NCI-H1092 (cell line): Measurements from ENCODE around the gene KCNAB1.
"Not testable (repeated sequence)": the region's sequence is repeated elsewhere in the genome, so short reads cannot be mapped to it uniquely, and the experiment has no call there.

Experiments used
- DNase-seq: peaks from one replicate; lab custom pipeline; 2025; lab: John Stamatoyannopoulos, UW

KCNAB1 gene

GRCh38 chr3:156120528-156121251 is at the start of gene KCNAB1:
KCNAB1 (plus strand) TSS chr3:156120578.
- no peak for DNase-seq

- DNase-seq, result no peak
Measured at GRCh38 chr3:156071031-156071430, 49.3 kb upstream of the KCNAB1 start.

DNA sequence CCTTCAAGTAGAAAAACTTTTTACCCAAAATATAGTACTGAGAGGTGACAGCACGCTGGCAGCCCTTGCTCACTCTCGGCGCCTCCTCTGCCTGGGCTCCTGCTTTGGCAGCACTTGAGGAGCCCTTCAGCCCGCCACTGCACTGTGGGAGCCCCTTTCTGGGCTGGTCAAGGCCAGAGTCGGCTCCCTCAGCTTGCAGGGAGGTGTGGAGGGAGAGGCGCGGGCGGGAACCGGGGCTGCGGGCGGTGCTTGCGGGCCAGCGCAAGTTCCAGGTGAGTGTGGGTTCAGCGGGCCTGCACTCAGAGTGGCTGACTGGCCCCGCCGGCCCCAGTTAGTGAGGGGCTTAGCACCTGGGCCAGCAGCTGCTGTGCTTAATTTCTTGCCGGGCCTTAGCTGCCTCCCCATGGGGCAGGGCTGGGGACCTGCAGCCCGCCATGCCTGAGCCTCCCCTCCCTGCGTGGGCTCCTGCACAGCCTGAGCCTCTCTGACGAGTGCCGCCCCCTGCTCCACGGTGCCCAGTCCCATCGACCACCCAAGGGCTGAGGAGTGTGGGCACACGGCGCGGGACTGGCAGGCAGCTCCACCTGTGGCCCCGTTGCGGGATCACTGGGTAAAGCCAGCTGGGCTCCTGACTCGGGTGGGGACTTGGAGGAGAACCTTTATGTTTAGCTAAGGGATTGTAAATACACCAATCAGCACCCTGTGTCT is 47.3 kb upstream of the KCNAB1 start:
- not testable (repeated sequence) for DNase-seq

GRCh38 chr3:156090126-156090525 is 30.3 kb upstream of the KCNAB1 start:
- DNase-seq, result no peak

GRCh38 chr3:156093964-156094363 is 26.4 kb upstream of the KCNAB1 start:
- no peak for DNase-seq

DNA sequence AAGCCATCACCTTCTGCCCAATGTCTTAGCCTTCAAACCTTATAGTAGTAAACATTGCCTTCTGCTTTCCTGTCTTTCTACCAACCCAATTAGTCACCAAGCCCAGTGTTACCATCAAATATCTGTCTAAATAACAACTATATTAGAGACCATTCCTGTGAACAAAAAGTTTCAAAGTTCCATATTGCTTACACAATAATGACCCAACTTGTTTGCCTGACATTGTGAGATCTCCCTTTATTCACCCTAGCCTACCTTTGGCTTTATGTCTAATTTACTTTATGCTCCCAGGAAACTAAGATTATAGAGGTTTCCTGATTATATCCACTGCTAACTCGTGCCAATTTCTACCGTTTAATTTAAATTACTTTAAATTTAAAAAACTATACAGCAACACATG is 26.0 kb upstream of the KCNAB1 start:
- DNase-seq, result no peak

GRCh38 chr3:156095652-156096051 is 24.7 kb upstream of the KCNAB1 start:
- DNase-seq, result not testable (repeated sequence)

DNA sequence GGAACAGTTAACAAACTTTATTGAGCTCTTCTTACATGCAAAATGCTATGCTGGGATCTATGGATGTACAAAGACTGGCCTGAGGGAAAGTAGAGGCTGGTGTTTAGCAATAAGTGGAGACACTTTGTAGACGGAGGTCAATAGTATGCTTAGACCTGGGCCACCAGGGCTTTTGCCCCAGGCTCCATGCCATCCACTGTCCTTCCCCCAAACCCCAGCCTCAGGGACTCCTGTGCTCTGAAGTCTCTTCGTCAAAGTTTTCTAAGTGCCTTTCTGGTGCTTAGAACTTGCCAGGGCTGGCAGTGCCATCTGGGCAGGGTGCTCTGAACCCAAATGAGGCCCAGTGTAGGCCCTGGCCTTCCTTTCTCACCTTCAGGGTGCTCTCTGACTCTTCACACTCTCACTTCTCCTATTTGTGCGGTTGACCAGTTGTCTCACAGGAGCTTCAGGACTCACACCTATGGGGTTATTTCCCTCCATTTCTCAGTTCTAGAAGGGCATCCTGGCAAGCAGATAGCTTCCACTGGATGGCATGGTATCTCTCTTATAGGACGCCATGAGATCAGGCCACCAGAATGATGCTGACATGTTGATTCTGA is 21.8 kb upstream of the KCNAB1 start:
- DNase-seq, result no peak

DNA sequence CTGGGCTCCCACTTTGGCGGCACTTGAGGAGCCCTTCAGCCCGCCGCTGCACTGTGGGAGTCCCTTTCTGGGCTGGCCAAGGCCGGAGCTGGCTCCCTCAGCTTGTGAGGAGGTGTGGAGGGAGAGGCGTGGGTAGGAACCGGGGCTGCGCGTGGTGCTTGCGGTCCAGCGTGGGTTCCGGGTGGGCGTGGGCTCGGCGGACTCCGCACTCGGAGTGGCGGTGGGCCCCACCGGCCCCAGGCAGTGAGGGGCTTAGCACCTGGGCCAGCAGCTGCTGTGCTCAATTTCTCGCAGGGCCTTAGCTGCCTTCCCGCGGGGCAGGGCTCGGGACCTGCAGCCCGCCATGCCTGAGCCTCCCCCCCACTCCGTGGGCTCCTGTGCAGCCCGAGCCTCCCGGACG is 21.0 kb upstream of the KCNAB1 start:
- DNase-seq, result not testable (repeated sequence)

DNA sequence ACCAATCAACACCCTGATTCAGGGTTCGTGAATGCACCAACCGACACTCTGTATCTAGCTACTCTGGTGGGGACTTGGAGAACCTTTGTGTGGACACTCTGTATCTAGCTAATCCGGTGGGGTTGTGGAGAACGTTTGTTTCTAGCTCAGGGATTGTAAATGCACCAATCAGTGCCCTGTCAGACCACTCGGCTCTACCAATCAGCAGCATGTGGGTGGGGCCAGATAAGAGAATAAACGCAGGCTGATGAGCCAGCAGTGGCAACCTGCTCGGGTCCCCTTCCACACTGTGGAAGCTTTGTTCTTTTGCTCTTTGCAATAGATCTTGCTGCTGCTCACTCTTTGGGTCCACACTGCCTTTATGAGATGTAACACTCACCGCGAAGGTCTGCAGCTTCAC is 20.4 kb upstream of the KCNAB1 start:
- DNase-seq, result not testable (repeated sequence)

- DNase-seq, result no peak
Measured at GRCh38 chr3:156102267-156102931, 18.0 kb upstream of the KCNAB1 start.

DNA sequence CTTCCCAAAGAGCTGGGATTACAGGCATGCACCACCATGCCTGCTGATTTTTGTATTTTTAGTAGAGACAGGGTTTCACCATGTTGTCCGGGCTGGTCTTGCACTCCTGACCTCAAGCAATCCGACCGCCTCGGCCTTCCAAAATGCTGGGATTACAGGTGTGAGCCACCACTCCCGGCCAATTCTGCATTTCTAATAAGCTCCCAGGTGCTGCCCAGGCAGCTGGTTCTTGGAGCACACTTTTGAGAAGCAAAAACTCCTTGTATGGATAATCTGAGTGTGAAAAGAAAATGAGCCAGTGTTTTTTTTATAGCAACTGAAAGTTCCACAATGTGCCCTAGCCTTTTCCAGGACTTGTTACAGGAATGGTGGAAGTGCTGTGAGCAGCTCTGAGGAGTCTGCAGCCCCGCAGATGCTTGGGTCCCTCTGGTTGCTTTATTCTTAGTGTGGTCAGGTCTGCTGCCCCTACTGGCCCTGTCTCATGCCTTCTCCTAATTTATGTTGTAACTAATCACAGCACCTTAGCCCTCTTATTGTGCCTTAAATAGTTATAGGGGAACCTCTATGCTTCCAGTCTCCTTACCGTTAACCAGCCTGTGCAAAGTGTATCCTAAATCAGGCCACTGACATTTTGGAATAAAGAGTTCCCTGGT is 13.5 kb upstream of the KCNAB1 start:
- DNase-seq, result no peak

DNA sequence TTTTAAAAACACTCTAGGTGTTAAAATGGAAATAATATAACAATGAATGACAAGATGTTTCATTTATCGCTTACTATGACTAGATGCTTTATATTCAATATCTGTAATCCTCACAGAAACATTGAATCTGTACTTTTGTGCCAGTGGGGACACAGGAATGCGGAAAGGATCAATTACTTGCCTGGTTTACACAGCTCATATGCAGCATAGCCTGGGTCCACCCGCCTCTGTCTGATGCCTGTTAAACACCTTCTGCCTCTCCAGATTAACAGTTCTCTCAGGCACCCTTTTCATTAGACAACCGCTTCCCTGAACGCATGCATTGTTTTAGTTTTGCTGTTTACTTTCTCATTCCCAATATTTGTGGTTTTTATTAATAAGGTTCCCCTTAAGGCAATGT is 12.9 kb upstream of the KCNAB1 start:
- DNase-seq, result no peak

DNA sequence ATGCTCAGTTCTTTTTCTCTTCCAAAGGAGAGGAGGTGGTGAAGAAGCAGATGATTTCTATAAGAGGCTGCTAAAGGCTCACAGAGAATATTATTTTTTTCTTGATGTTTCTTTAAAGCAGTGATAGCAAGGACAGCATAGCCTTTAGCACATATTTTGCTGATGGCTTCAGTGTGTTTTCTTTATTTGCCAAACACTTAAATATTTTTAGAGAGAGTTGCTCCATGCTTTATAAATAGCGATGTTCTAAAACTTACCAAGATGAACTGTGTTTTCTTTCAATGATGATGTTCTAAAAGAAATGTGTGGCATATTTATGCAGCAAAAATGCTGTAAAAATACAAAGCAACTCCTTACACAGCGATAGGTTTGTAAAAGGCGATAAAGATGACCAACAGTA is 11.8 kb upstream of the KCNAB1 start:
- no peak for DNase-seq

DNA sequence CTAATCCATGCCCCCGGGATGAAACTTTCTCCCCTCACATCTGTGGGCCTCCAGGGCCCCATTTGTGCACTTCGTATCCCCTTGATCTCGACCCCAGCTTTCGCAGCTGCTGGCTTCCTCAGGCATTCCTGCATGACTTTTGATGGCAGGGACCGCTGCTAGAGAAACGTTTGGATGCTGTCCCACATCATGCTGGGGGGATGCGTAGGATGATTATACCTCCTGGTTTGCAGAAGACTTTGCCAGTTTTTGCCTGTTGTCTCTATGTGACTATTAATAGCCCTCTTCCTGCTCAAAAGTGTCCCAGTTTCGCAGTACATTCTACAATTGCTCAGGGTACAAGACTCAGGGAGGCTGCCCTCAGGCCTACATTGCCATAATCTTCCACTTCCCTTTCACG is 10.4 kb upstream of the KCNAB1 start:
- DNase-seq, result no peak

GRCh38 chr3:156126467-156126866 is 6.1 kb downstream of the KCNAB1 start:
- no peak for DNase-seq

DNA sequence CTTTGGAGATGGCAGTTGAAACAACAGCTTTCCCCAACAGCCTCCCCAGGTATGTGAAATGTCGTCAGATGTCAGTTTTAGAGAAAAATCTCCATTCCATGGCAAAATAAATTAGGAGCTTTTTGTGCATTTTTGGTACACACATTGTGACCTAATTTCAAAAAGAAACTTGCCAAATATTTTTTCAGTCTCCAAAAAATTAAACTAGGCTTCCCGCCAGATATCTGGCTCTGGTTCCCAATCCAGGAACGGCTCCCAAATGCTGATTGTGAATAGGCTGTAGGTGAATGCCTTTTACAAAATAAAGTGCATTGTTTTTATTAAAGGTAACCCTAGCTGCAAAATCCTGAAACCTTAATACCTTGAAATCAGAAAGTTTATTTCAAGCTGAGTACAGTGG is 10.9 kb downstream of the KCNAB1 start:
- DNase-seq, result no peak

- DNase-seq, result no peak
Measured at GRCh38 chr3:156131799-156132198, 11.4 kb downstream of the KCNAB1 start.

DNA sequence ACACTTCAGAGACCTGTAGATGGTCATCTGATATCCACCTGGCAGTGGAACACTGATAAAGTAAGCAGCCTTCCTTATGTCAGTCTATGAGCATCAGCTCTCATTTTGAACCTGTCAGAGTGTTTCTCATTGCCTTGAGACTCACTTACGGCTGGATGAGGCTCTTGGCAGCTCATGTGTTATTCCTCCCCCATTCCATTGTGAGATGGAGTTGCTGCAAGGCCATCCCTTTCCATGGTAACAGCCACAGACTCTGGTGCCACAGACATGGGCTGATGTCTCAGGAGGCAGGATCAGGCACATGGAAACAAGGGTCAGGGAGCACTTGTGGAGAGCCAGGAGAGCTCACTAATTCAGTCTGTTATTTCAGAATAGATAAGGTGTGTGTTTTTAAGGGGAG is 11.9 kb downstream of the KCNAB1 start:
- DNase-seq, result no peak

GRCh38 chr3:156133076-156133475 is 12.7 kb downstream of the KCNAB1 start:
- no peak for DNase-seq

- DNase-seq, result no peak
Measured at GRCh38 chr3:156135921-156136638, 15.7 kb downstream of the KCNAB1 start.

GRCh38 chr3:156137397-156137796 is 17.0 kb downstream of the KCNAB1 start:
- DNase-seq, result not testable (repeated sequence)
